SK-N-SH (cell line): Measurements from ENCODE around the gene LBX1.

Source experiments
- FOSL2 ChIP-seq: IDR thresholded peaks from 2 replicates; pipeline ENCODE4 v1.4.0; 2012; ENCODE audit warnings: low read depth, mild to moderate bottlenecking, moderate library complexity, borderline replicate concordance
- MEF2A ChIP-seq: IDR thresholded peaks from 2 replicates; pipeline ENCODE4 v1.4.0; 2012; ENCODE audit warnings: low read depth, borderline replicate concordance
- NFIC ChIP-seq: IDR thresholded peaks from 2 replicates; pipeline ENCODE4 v1.4.0; 2012; ENCODE audit warnings: borderline replicate concordance
- TAF1 ChIP-seq: IDR thresholded peaks from 2 replicates; pipeline ENCODE4 v1.6.1; 2012; ENCODE audit warnings: low read depth, mild to moderate bottlenecking, low read length, moderate library complexity, borderline replicate concordance
- TF ChIP-seq, protein P1 (sequence below): fragments of 200-600 bp; sonication (generic); IDR thresholded peaks from 2 replicates; pipeline ENCODE4 v1.6.1; 2017; ENCODE audit warnings: antibody characterized with exemption, mild to moderate bottlenecking, moderate library complexity
- TF ChIP-seq, protein P2 (sequence below): IDR thresholded peaks from 2 replicates; pipeline ENCODE4 v1.4.0; 2012; ENCODE audit warnings: low read depth

DNA sequence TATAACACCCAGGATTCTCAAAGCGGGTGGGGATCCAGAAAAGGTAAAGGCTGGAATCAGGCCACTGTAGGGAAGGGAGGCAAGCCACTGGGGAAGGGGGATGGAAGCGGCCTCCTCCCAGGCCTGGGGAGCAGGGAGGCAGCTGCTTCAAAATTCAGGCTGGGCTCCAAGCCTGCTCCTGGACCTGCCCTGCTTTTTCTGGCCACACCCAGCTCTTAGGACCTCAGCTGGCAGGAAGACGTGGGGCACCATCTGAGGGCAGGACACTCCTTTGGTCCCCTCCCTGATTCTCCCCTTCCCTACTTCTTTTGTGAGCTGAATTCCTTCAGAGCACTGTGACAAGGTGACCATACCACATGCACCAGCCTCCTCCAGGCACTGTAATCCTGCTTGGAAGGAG lies 4.6 kb upstream of the LBX1 start:
- TF ChIP-seq NFIC (no peak), MEF2A (no peak), FOSL2 (no peak), TAF1 (no peak)
- TF ChIP-seq, protein P1, sequence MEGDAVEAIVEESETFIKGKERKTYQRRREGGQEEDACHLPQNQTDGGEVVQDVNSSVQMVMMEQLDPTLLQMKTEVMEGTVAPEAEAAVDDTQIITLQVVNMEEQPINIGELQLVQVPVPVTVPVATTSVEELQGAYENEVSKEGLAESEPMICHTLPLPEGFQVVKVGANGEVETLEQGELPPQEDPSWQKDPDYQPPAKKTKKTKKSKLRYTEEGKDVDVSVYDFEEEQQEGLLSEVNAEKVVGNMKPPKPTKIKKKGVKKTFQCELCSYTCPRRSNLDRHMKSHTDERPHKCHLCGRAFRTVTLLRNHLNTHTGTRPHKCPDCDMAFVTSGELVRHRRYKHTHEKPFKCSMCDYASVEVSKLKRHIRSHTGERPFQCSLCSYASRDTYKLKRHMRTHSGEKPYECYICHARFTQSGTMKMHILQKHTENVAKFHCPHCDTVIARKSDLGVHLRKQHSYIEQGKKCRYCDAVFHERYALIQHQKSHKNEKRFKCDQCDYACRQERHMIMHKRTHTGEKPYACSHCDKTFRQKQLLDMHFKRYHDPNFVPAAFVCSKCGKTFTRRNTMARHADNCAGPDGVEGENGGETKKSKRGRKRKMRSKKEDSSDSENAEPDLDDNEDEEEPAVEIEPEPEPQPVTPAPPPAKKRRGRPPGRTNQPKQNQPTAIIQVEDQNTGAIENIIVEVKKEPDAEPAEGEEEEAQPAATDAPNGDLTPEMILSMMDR, result no peak
- TF ChIP-seq, protein P2, sequence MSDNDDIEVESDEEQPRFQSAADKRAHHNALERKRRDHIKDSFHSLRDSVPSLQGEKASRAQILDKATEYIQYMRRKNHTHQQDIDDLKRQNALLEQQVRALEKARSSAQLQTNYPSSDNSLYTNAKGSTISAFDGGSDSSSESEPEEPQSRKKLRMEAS, result no peak
